K562 (cell line): ENCODE measurements around the gene MADCAM1. TPM values are rescaled to one million over a fixed set of nuclear protein-coding genes. Genes with fewer than 3 reads are reported as not detected.
A peak's percentile ranks its signal among the peaks of the same experiment; 100 is the strongest.

Experiments
- ATAC-seq: fragments of 200-7000 bp; cut with Tn5 transposase; 3 replicates; pipeline ENCODE4 v1.9.1; 2020; ENCODE audit warnings: moderate library complexity
- BruUV-seq: library from RNA; stranded (reverse); fragments of 400-500 nt; replicated peaks from 2 replicates; lab custom pipeline; 2021; lab: Mats Ljungman, UMichigan
- CTCF ChIA-PET: fragments of 300-600 bp; formaldehyde crosslinking; extraction: SDS; loops from one replicate; lab custom pipeline; 2021; ENCODE audit warnings: low intra/inter-chr PET ratio; lab: Yijun Ruan, JAX
- POLR2A ChIA-PET: fragments of 300-600, 350-650 bp; sonication (Branson Sonifier 250); formaldehyde crosslinking; extraction: SDS; loops from one replicate; lab custom pipeline; 2021; ENCODE audit warnings: antibody characterized with exemption, inconsistent platforms; lab: Yijun Ruan, JAX
- DNase-seq, 4 experiments: peaks; one replicate each; pipeline versions ENCODE4 v3.0.0 to v3.0.0-alpha.2; 2011 to 2018; ENCODE audit warnings: low spot score in 3 of 4, mixed read lengths in 3 of 4; ENCODE audit errors: extremely low read depth in 1 of 4
- FAIRE-seq: peaks from 2 replicates; lab custom pipeline; 2011; peaks lifted over from hg19 to GRCh38; lab: Jason Lieb, UNC
- H2AFZ ChIP-seq: 2 replicates; pipeline ENCODE4 v1.6.0; 2011; ENCODE audit warnings: low read depth, low read length, control low read depth, inconsistent platforms
- H3K27ac ChIP-seq: fragments of 200-600 bp; 3 replicates; pipeline ENCODE4 v1.8.0; 2011; ENCODE audit warnings: low read depth, mild to moderate bottlenecking, control low read depth, inconsistent platforms, low read length, moderate library complexity, mixed read lengths; ENCODE audit errors: extremely low read depth
- H3K27me3 ChIP-seq, 2 experiments: fragments of 300-600 bp in 1 of 2; 2 replicates in 1 of 2; 3 replicates in 1 of 2; pipeline versions ENCODE4 v1.6.0 to v1.8.0; 2011; ENCODE audit warnings: inconsistent platforms in 2 of 2, low read length in 2 of 2, mild to moderate bottlenecking in 1 of 2, mixed read lengths in 1 of 2, moderate library complexity in 1 of 2; ENCODE audit not compliant: control insufficient read depth in 2 of 2, insufficient read depth in 2 of 2
- H3K36me3 ChIP-seq: fragments of 300-600 bp; 3 replicates; pipeline ENCODE4 v1.8.0; 2011; ENCODE audit warnings: mild to moderate bottlenecking, low read length, inconsistent platforms; ENCODE audit not compliant: control insufficient read depth, insufficient read depth
- H3K4me1 ChIP-seq, 2 experiments: fragments of 200-600 bp in 1 of 2; replicated peaks in 1 of 2; 2 replicates in 1 of 2; 3 replicates in 1 of 2; pipeline versions ENCODE4 v1.5.1 to v1.8.0; 2011; ENCODE audit warnings: inconsistent platforms in 2 of 2, low read length in 2 of 2, mild to moderate bottlenecking in 1 of 2, mixed read lengths in 1 of 2, moderate library complexity in 1 of 2; ENCODE audit not compliant: control insufficient read depth in 2 of 2, insufficient read depth in 2 of 2
- H3K4me2 ChIP-seq: 2 replicates; pipeline ENCODE4 v1.6.1; 2011; ENCODE audit warnings: low read length, control low read depth, inconsistent platforms, mixed read lengths; ENCODE audit not compliant: insufficient read depth
- H3K4me3 ChIP-seq: fragments of 200-600 bp; sonication (generic), shearing (Covaris generic); 2 replicates; pipeline ENCODE4 v1.5.1; 2016; ENCODE audit warnings: control low read depth, inconsistent platforms
- H3K79me2 ChIP-seq: fragments of 200-600 bp; 3 replicates; pipeline ENCODE4 v1.8.0; 2011; ENCODE audit warnings: low read length, inconsistent platforms; ENCODE audit not compliant: control insufficient read depth, insufficient read depth
- H3K9ac ChIP-seq, 2 experiments: 2 replicates each; pipeline versions ENCODE4 v1.6.0 to v1.6.1; 2011; ENCODE audit warnings: low read depth in 2 of 2, low read length in 2 of 2, control low read depth in 1 of 2, inconsistent platforms in 1 of 2, mild to moderate bottlenecking in 1 of 2, mixed read lengths in 1 of 2; ENCODE audit not compliant: insufficient read depth in 1 of 2
- H3K9me1 ChIP-seq: one replicate; pipeline ENCODE4 v1.6.0; 2011; ENCODE audit warnings: inconsistent platforms, mild to moderate bottlenecking, low read length, moderate library complexity; ENCODE audit not compliant: control insufficient read depth, insufficient read depth
- H3K9me3 ChIP-seq: replicated peaks from 2 replicates; pipeline ENCODE4 v1.5.1; 2011; ENCODE audit warnings: low read depth, low read length, inconsistent platforms; ENCODE audit not compliant: control insufficient read depth, insufficient read depth
- H4K20me1 ChIP-seq: replicated peaks from 2 replicates; pipeline ENCODE4 v1.6.1; 2011; ENCODE audit warnings: low read length, inconsistent platforms, mixed read lengths; ENCODE audit not compliant: control insufficient read depth, insufficient read depth
- CBFA2T2 ChIP-seq: fragments of 450-650 bp; conservative IDR thresholded peaks from 2 replicates; pipeline ENCODE4 v1.6.1; 2017; ENCODE audit warnings: mild to moderate bottlenecking
- CCAR2 ChIP-seq: fragments of 200-400 bp; formaldehyde crosslinking; IDR thresholded peaks from 2 replicates; pipeline ENCODE4 v1.6.1; 2017; ENCODE audit warnings: mild to moderate bottlenecking, low read depth, low read length
- ERF ChIP-seq: fragments of 450-650 bp; formaldehyde crosslinking; IDR thresholded peaks from 2 replicates; pipeline ENCODE4 v1.4.0; 2020; ENCODE audit warnings: mild to moderate bottlenecking, mixed read lengths
- NR3C1 ChIP-seq: sonication (generic); formaldehyde crosslinking; IDR thresholded peaks from 2 replicates; pipeline ENCODE4 v1.8.1; 2022; ENCODE audit warnings: missing genetic modification reagents
- PTBP1 ChIP-seq: fragments of 200-400 bp; formaldehyde crosslinking; IDR thresholded peaks from 2 replicates; pipeline ENCODE4 v1.6.1; 2017; ENCODE audit warnings: low read depth, low read length
- ZBTB11 ChIP-seq, 3 experiments: fragments of 200-800 bp in 1 of 3; fragments of 250-450 bp in 1 of 3; fragments of 450-650 bp in 1 of 3; sonication (Bioruptor Pico) in 1 of 3; sonication (Bioruptor generic) in 1 of 3; formaldehyde crosslinking in 1 of 3; IDR thresholded peaks; 2 replicates each; pipeline versions ENCODE4 v1.6.1 to v1.8.0; 2016 to 2022; ENCODE audit warnings: mild to moderate bottlenecking in 2 of 3, missing genetic modification characterization in 2 of 3, missing compliant biosample characterization in 1 of 3, moderate library complexity in 1 of 3
- ZFPM2 ChIP-seq: fragments of 250-450 bp; sonication (Bioruptor Pico); IDR thresholded peaks from 2 replicates; pipeline ENCODE4 v1.5.1; 2022; ENCODE audit warnings: mild to moderate bottlenecking
- ZKSCAN1 ChIP-seq: fragments of 150-350 bp; IDR thresholded peaks from 2 replicates; pipeline ENCODE4 v1.6.1; 2016; ENCODE audit warnings: low read depth, low read length
- ZZZ3 ChIP-seq: fragments of 450-650 bp; IDR thresholded peaks from 2 replicates; pipeline ENCODE4 v1.6.1; 2016; ENCODE audit warnings: antibody characterized with exemption, mild to moderate bottlenecking, moderate library complexity
- WGBS: fragments of 100-300 bp; shearing (Covaris generic); methylation state at CpG from one replicate; pipeline ENCODE4 v1.1.6; 2016; ENCODE audit warnings: low coverage, mixed read lengths; ENCODE audit not compliant: insufficient coverage; ENCODE audit errors: missing lambda C conversion rate; 5-methylcytosine and 5-hydroxymethylcytosine counted together
- in situ Hi-C: fragments of 300-500 bp; cut with MboI; formaldehyde crosslinking; loops from 4 replicates; pipeline ENCODE4 v1.15.0; 2018; ENCODE audit warnings: inconsistent platforms, mixed read lengths
- intact Hi-C: fragments of 100-400 bp; cut with micrococcal nuclease; formaldehyde crosslinking; loops from 2 replicates; pipeline ENCODE4 v1.14.2; 2022
- polyA plus RNA-seq, 8 experiments: library from polyadenylated mRNA; depleted of rRNA in 4 of 8; stranded (reverse) in 5 of 8; unstranded in 3 of 8; fragments of >200 nt; fragmentation: Nextera tagmentation in 2 of 8; fragmentation: Illumina TruSeq in 1 of 8; extraction: Ambion mirVana in 2 of 8; extraction: Trizol in 1 of 8; gene quantifications; 2 replicates each; pipeline versions ENCODE4 v1.2.1 to v1.2.3, GENCODE V29; 2011 to 2014; ENCODE audit warnings: inconsistent platforms in 1 of 8, missing spikeins in 1 of 8
- total RNA-seq, 7 experiments: library from RNA; depleted of rRNA in 6 of 7; stranded (reverse); fragments of >200 nt in 6 of 7; fragmentation: Illumina TruSeq in 2 of 7; extraction: Trizol in 2 of 7; gene quantifications; 2 replicates each; pipeline versions ENCODE4 v1.2.1 to v1.2.3, GENCODE V29; 2011 to 2021; ENCODE audit warnings: low replicate concordance in 1 of 7
- TF ChIP-seq, protein P1 (sequence below): fragments of 450-650 bp; IDR thresholded peaks from 2 replicates; pipeline ENCODE4 v1.6.1; 2016
- TF ChIP-seq, protein P2 (sequence below): sonication (generic); formaldehyde crosslinking; IDR thresholded peaks from 2 replicates; pipeline ENCODE4 v1.8.0; 2022; ENCODE audit warnings: mild to moderate bottlenecking, missing genetic modification reagents

The MADCAM1 gene
- total and polyA plus RNA-seq, 9 of the 15 experiments (the other 6 are each of a cell fraction or from before 2014, with no cell fraction given), result 0.09 to 0.36 (median 0.09) TPM; not detected in 6

GRCh38 chr19:507286-508203, 11.3 kb downstream of the MADCAM1 start, which contains the start of gene TPGS1:
Gene TPGS1, plus strand, starts transcription at chr19:507497. Its CDS starts 10 bp downstream, at chr19:507507.
- peak; percentile 89 for ATAC-seq
- no peak for FAIRE-seq
- WGBS, result under 1% methylated on average over 55 of the region's 81 CpGs
- Histone ChIP-seq H3K4me3 (peak within 1 kb of the TSS; percentile 100), H2AFZ (peak within 1 kb of the TSS; percentile 100), H3K4me1 (peaks cover 10 to 60% of the 10 kb centered on the region in 2 experiments; a peak in 4 of 5 replicates), H4K20me1 (no peaks in the 10 kb centered on the region), H3K27me3 (no peaks in the 10 kb centered on the region), H3K9me3 (no peaks in the 10 kb centered on the region), H3K9me1 (no peaks in the 10 kb centered on the region), H3K79me2 (peaks cover 13% of the 10 kb centered on the region; the same call in 2 of the 3 replicates), H3K9ac (peak within 1 kb of the TSS; percentile 92 to 98), H3K27ac (peak within 1 kb of the TSS; percentile 99), H3K36me3 (peaks cover 13% of the 10 kb centered on the region; the same call in 2 of the 3 replicates), H3K4me2 (peak within 1 kb of the TSS; percentile 95)
- POLR2A ChIA-PET, result interaction anchor here (0.6 kb wide), 2 partner anchors 9 to 397 kb away, joined by 4 read pairs; no protein-coding TSS in a partner anchor
- in situ Hi-C loops, result no loop called here
- DNase-seq, result peak; percentile 73 to 88 (median 81)
- CTCF ChIA-PET, result interaction anchor here (0.6 to 0.9 kb wide), 2 partner anchors 19 to 49 kb away, joined by 3 to 8 read pairs; no protein-coding TSS in a partner anchor
- no TSS peak for BruUV-seq
- intact Hi-C loops, result no loop called here
- TF ChIP-seq ZZZ3 (no peak), CBFA2T2 (no peak), ERF (CRISPR knock-in tag) (no peak), ZKSCAN1 (0 out of 2 replicates have a peak, but pooled peaks have one; percentile 14), PTBP1 (no peak), ZFPM2 (CRISPR knock-in tag) (0 out of 2 replicates have a peak, but pooled peaks have one; percentile 41), CCAR2 (no peak), NR3C1 (0 out of 2 replicates have a peak, but pooled peaks have one; percentile 58), ZBTB11 (CRISPR knock-in tag; IDR thresholded peaks at IDR 0.05) (peak in 2 of 3 experiments; percentile 16 to 92; a peak in 3 of 6 replicates)
- TF ChIP-seq, protein P1, sequence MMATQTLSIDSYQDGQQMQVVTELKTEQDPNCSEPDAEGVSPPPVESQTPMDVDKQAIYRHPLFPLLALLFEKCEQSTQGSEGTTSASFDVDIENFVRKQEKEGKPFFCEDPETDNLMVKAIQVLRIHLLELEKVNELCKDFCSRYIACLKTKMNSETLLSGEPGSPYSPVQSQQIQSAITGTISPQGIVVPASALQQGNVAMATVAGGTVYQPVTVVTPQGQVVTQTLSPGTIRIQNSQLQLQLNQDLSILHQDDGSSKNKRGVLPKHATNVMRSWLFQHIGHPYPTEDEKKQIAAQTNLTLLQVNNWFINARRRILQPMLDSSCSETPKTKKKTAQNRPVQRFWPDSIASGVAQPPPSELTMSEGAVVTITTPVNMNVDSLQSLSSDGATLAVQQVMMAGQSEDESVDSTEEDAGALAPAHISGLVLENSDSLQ, result no peak
- TF ChIP-seq, protein P2, sequence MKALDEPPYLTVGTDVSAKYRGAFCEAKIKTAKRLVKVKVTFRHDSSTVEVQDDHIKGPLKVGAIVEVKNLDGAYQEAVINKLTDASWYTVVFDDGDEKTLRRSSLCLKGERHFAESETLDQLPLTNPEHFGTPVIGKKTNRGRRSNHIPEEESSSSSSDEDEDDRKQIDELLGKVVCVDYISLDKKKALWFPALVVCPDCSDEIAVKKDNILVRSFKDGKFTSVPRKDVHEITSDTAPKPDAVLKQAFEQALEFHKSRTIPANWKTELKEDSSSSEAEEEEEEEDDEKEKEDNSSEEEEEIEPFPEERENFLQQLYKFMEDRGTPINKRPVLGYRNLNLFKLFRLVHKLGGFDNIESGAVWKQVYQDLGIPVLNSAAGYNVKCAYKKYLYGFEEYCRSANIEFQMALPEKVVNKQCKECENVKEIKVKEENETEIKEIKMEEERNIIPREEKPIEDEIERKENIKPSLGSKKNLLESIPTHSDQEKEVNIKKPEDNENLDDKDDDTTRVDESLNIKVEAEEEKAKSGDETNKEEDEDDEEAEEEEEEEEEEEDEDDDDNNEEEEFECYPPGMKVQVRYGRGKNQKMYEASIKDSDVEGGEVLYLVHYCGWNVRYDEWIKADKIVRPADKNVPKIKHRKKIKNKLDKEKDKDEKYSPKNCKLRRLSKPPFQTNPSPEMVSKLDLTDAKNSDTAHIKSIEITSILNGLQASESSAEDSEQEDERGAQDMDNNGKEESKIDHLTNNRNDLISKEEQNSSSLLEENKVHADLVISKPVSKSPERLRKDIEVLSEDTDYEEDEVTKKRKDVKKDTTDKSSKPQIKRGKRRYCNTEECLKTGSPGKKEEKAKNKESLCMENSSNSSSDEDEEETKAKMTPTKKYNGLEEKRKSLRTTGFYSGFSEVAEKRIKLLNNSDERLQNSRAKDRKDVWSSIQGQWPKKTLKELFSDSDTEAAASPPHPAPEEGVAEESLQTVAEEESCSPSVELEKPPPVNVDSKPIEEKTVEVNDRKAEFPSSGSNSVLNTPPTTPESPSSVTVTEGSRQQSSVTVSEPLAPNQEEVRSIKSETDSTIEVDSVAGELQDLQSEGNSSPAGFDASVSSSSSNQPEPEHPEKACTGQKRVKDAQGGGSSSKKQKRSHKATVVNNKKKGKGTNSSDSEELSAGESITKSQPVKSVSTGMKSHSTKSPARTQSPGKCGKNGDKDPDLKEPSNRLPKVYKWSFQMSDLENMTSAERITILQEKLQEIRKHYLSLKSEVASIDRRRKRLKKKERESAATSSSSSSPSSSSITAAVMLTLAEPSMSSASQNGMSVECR, result peak; percentile 73; the same call in 1 of the 2 replicates
